AG20443 (cell line): ENCODE results near the gene ANKRD63.
A peak's percentile ranks its signal among the peaks of the same experiment; 100 is the strongest.

Experiments used
- DNase-seq: peaks from one replicate; pipeline ENCODE4 v3.0.0; 2012; ENCODE audit warnings: low spot score, mixed read lengths

The ANKRD63 gene

GRCh38 chr15:40282869-40283614, at the start of gene ANKRD63:
TSS of gene ANKRD63 (minus strand) at chr15:40283064. CDS start at chr15:40282586, 478 bp downstream.
- DNase-seq = peak; percentile 66

- DNase-seq = no peak
These were observed 49.4 kb upstream of the ANKRD63 start for GRCh38 chr15:40332113-40332781.

GRCh38 chr15:40331637-40332036, 48.8 kb upstream of the ANKRD63 start:
- DNase-seq = no peak

- no peak for DNase-seq
These were observed 48.2 kb upstream of the ANKRD63 start for GRCh38 chr15:40331026-40331425.

GRCh38 chr15:40330368-40330836, 47.5 kb upstream of the ANKRD63 start:
- peak; percentile 42 for DNase-seq

GRCh38 chr15:40329804-40330203, 46.9 kb upstream of the ANKRD63 start:
- no peak for DNase-seq

- DNase-seq = no peak
These were observed 45.9 kb upstream of the ANKRD63 start for GRCh38 chr15:40328751-40329150.

- no peak for DNase-seq
These were observed 45.3 kb upstream of the ANKRD63 start for GRCh38 chr15:40328176-40328575.

- DNase-seq = no peak
These were observed 44.6 kb upstream of the ANKRD63 start for GRCh38 chr15:40327457-40327856.

- DNase-seq = no peak
These were observed 42.8 kb upstream of the ANKRD63 start for GRCh38 chr15:40325700-40326099.

- DNase-seq = no peak
These were observed 42.3 kb upstream of the ANKRD63 start for GRCh38 chr15:40325188-40325587.

- no peak for DNase-seq
These were observed 41.4 kb upstream of the ANKRD63 start for GRCh38 chr15:40323953-40324937.

- peak; percentile 95 for DNase-seq
These were observed 40.5 kb upstream of the ANKRD63 start, which contains the start of gene INAFM2 for GRCh38 chr15:40323239-40323952. TSS of gene INAFM2 (plus strand) at chr15:40323692. CDS start at chr15:40324056, 364 bp downstream.

- no peak for DNase-seq
These were observed 39.8 kb upstream of the ANKRD63 start for GRCh38 chr15:40322531-40323238.

GRCh38 chr15:40320931-40321371, 38.1 kb upstream of the ANKRD63 start:
- peak; percentile 78 for DNase-seq

GRCh38 chr15:40320409-40320808, 37.5 kb upstream of the ANKRD63 start:
- DNase-seq = no peak

GRCh38 chr15:40317580-40317979, 34.7 kb upstream of the ANKRD63 start:
- DNase-seq = no peak

- DNase-seq = no peak
These were observed 34.1 kb upstream of the ANKRD63 start for GRCh38 chr15:40316931-40317330.

- DNase-seq = peak; percentile 80
These were observed 31.9 kb upstream of the ANKRD63 start for GRCh38 chr15:40314723-40315276.
